ENCODE measurements around the gene FSTL5.

GRCh38 chr4:162117051-162117450 is 46.7 kb downstream of the FSTL5 start:
- TF ChIP-seq, protein P1, sequence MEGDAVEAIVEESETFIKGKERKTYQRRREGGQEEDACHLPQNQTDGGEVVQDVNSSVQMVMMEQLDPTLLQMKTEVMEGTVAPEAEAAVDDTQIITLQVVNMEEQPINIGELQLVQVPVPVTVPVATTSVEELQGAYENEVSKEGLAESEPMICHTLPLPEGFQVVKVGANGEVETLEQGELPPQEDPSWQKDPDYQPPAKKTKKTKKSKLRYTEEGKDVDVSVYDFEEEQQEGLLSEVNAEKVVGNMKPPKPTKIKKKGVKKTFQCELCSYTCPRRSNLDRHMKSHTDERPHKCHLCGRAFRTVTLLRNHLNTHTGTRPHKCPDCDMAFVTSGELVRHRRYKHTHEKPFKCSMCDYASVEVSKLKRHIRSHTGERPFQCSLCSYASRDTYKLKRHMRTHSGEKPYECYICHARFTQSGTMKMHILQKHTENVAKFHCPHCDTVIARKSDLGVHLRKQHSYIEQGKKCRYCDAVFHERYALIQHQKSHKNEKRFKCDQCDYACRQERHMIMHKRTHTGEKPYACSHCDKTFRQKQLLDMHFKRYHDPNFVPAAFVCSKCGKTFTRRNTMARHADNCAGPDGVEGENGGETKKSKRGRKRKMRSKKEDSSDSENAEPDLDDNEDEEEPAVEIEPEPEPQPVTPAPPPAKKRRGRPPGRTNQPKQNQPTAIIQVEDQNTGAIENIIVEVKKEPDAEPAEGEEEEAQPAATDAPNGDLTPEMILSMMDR (IDR thresholded peaks at IDR 0.05; ENCODE audit: poor library complexity) = no peak
- TF ChIP-seq EZH2 (IDR thresholded peaks at IDR 0.05; ENCODE audit: borderline replicate concordance) = no peak
- no peak for TF ChIP-seq EZH2phosphoT487 (IDR thresholded peaks at IDR 0.05; ENCODE audit: low read depth, severe bottlenecking, unreplicated experiment)

All from hepatocyte (in vitro differentiated cells).